Suprapubic skin (tissue), 4 donors: ENCODE data around the gene TRIM26. TPM values are rescaled to one million over a fixed set of nuclear protein-coding genes. Genes with fewer than 3 reads are reported as not detected.

Source experiments
- DNase-seq, 2 donors: peaks; one replicate each; pipeline ENCODE4 v3.0.0-alpha.2; 2019; ENCODE audit warnings: low spot score in 2 of 2
- H3K27ac ChIP-seq: fragments of 200-600 bp; sonication (generic); one replicate; pipeline ENCODE4 v1.5.1; 2019
- H3K27me3 ChIP-seq: fragments of 200-600 bp; sonication (generic); one replicate; pipeline ENCODE4 v1.5.1; 2019
- H3K36me3 ChIP-seq: fragments of 200-600 bp; sonication (generic); one replicate; pipeline ENCODE4 v1.5.1; 2019
- H3K4me1 ChIP-seq: fragments of 200-600 bp; sonication (generic); one replicate; pipeline ENCODE4 v1.5.1; 2019
- H3K4me3 ChIP-seq: fragments of 200-600 bp; sonication (generic); one replicate; pipeline ENCODE4 v1.5.1; 2019; ENCODE audit warnings: mild to moderate bottlenecking
- H3K9me3 ChIP-seq: fragments of 200-600 bp; sonication (generic); one replicate; pipeline ENCODE4 v1.5.1; 2019
- CTCF ChIP-seq, 2 donors: fragments of 200-600 bp in 1 of 2; fragments of 450-650 bp in 1 of 2; sonication (generic) in 1 of 2; IDR thresholded peaks; one replicate each; pipeline ENCODE4 v1.5.1; 2016 to 2019; ENCODE audit warnings: antibody characterized with exemption in 2 of 2, mild to moderate bottlenecking in 1 of 2, moderate library complexity in 1 of 2
- EP300 ChIP-seq: sonication (generic); formaldehyde crosslinking; IDR thresholded peaks from one replicate; pipeline ENCODE4 v1.6.1; 2017; ENCODE audit warnings: antibody characterized with exemption
- POLR2A ChIP-seq, 2 donors: fragments of 450-650 bp; IDR thresholded peaks; one replicate each; pipeline ENCODE4 v1.6.1; 2017; ENCODE audit warnings: antibody characterized with exemption in 2 of 2, mild to moderate bottlenecking in 2 of 2, moderate library complexity in 2 of 2
- POLR2AphosphoS5 ChIP-seq, 3 donors: sonication (generic); formaldehyde crosslinking; IDR thresholded peaks; one replicate each; pipeline ENCODE4 v1.6.1; 2017; ENCODE audit warnings: antibody characterized with exemption in 3 of 3
- WGBS: methylation state at CpG from one replicate; pipeline ENCODE4 v1.1.5; 2018; 5-methylcytosine and 5-hydroxymethylcytosine counted together
- total RNA-seq, 4 donors: library from RNA; depleted of rRNA; stranded (reverse); fragments of >200 nt; gene quantifications; one replicate each; pipeline ENCODE4 v1.1.0, GENCODE V29; 2016

The TRIM26 gene
- total RNA-seq, 4 donors from 2014 or later: 61.3 to 79.0 (median 72.5) TPM

- Histone ChIP-seq H3K4me1 (peaks cover 33% of the 10 kb centered on the region), H3K36me3 (no peaks in the 10 kb centered on the region), H3K27me3 (no peaks in the 10 kb centered on the region), H3K27ac (peak overlapping the region; percentile 98), H3K9me3 (no peaks in the 10 kb centered on the region), H3K4me3 (peak overlapping the region; percentile 95)
- WGBS: 70% methylated on average over 14 of the region's 14 CpGs
- DNase-seq: no peak
- no peak for TF ChIP-seq POLR2A (IDR thresholded peaks at IDR 0.05)
- no peak for TF ChIP-seq EP300
These were observed 1.4 kb upstream of the TRIM26 start for GRCh38 chr6:30214657-30214982.

- WGBS: under 1% methylated on average over 16 of the region's 45 CpGs
- DNase-seq: peak; percentile 93 to 94
These were observed 901 bp upstream of the TRIM26 start for GRCh38 chr6:30213957-30214656.

GRCh38 chr6:30213667-30213956, 406 bp upstream of the TRIM26 start:
- Histone ChIP-seq H3K27ac (peak overlapping the region; percentile 98), H3K36me3 (no peaks in the 10 kb centered on the region), H3K4me1 (peaks cover 40% of the 10 kb centered on the region), H3K9me3 (no peaks in the 10 kb centered on the region), H3K27me3 (no peaks in the 10 kb centered on the region), H3K4me3 (peak overlapping the region; percentile 95)
- no peak for DNase-seq
- TF ChIP-seq EP300 (no peak), POLR2A (IDR thresholded peaks at IDR 0.05) (no peak), CTCF (IDR thresholded peaks at IDR 0.05) (no peak)
- 0% methylated on average over 1 of the region's 12 CpGs for WGBS

More at GRCh38 chr6:30213957-30214656, 901 bp upstream of the TRIM26 start:
- no peak for TF ChIP-seq EP300
- peak in 2 of 3 donors; percentile 21 to 57 for TF ChIP-seq POLR2AphosphoS5 (IDR thresholded peaks at IDR 0.05)
- TF ChIP-seq CTCF (IDR thresholded peaks at IDR 0.05): no peak
- no peak for TF ChIP-seq POLR2A (IDR thresholded peaks at IDR 0.05)
- no peaks in the 10 kb centered on the region for H3K36me3 ChIP-seq
- H3K4me1 ChIP-seq: peaks cover 38% of the 10 kb centered on the region
- no peaks in the 10 kb centered on the region for H3K9me3 ChIP-seq
- H3K4me3 ChIP-seq: peak overlapping the region; percentile 95
- H3K27me3 ChIP-seq: no peaks in the 10 kb centered on the region
- H3K27ac ChIP-seq: peak overlapping the region; percentile 98

GRCh38 chr6:30211899-30212298, 1.3 kb downstream of the TRIM26 start:
- WGBS: 25% methylated on average over 3 of the region's 3 CpGs
- Histone ChIP-seq H3K4me3 (peak overlapping the region; percentile 95), H3K4me1 (peaks cover 57% of the 10 kb centered on the region), H3K27me3 (no peaks in the 10 kb centered on the region), H3K9me3 (no peaks in the 10 kb centered on the region), H3K36me3 (no peaks in the 10 kb centered on the region), H3K27ac (no peak overlapping the region)
- TF ChIP-seq POLR2A (IDR thresholded peaks at IDR 0.05): no peak
- TF ChIP-seq POLR2AphosphoS5 (IDR thresholded peaks at IDR 0.05): no peak
- no peak for TF ChIP-seq CTCF (IDR thresholded peaks at IDR 0.05)
- TF ChIP-seq EP300: no peak
- no peak for DNase-seq

GRCh38 chr6:30211306-30211705, 1.9 kb downstream of the TRIM26 start:
- Histone ChIP-seq H3K36me3 (no peaks in the 10 kb centered on the region), H3K4me1 (peaks cover 63% of the 10 kb centered on the region), H3K27me3 (no peaks in the 10 kb centered on the region), H3K27ac (no peak overlapping the region), H3K4me3 (no peak overlapping the region), H3K9me3 (no peaks in the 10 kb centered on the region)
- 45% methylated on average over 2 of the region's 2 CpGs for WGBS
- no peak for DNase-seq
- no peak for TF ChIP-seq POLR2A (IDR thresholded peaks at IDR 0.05)
- no peak for TF ChIP-seq EP300
- no peak for TF ChIP-seq CTCF (IDR thresholded peaks at IDR 0.05)
- TF ChIP-seq POLR2AphosphoS5 (IDR thresholded peaks at IDR 0.05): no peak
